Loucy (cell line): ENCODE data around the gene TTBK2.
"Not testable (repeated sequence)": the region's sequence is repeated elsewhere in the genome, so short reads cannot be mapped to it uniquely, and the experiment has no call there.

Experiments
- H2AFZ ChIP-seq: fragments of 200-600 bp; sonication (generic); 2 replicates; pipeline ENCODE4 v1.6.0; 2016; ENCODE audit warnings: antibody characterized with exemption, mild to moderate bottlenecking, low read length, moderate library complexity
- H3F3A ChIP-seq: fragments of 200-600 bp; 2 replicates; pipeline ENCODE4 v1.6.0; 2016; ENCODE audit warnings: antibody characterized with exemption, low read depth, mild to moderate bottlenecking
- H3K27me3 ChIP-seq: fragments of 200-600 bp; sonication (generic); 2 replicates; pipeline ENCODE4 v1.6.1; 2014; ENCODE audit warnings: low read length, mild to moderate bottlenecking; ENCODE audit not compliant: insufficient read depth, poor library complexity, severe bottlenecking
- H3K36me3 ChIP-seq: fragments of 200-600 bp; sonication (generic); 2 replicates; pipeline ENCODE4 v1.6.1; 2016; ENCODE audit warnings: low read length; ENCODE audit not compliant: insufficient read depth
- H3K4me1 ChIP-seq: fragments of 200-600 bp; sonication (generic); 2 replicates; pipeline ENCODE4 v1.5.1; 2014; ENCODE audit warnings: low read length, mild to moderate bottlenecking; ENCODE audit not compliant: insufficient read depth, poor library complexity, severe bottlenecking
- H3K4me2 ChIP-seq: fragments of 200-600 bp; sonication (generic); 2 replicates; pipeline ENCODE4 v1.6.0; 2014; ENCODE audit warnings: antibody characterized with exemption, low read length, low read depth, mild to moderate bottlenecking; ENCODE audit not compliant: poor library complexity, severe bottlenecking
- H3K4me3 ChIP-seq: fragments of 200-600 bp; sonication (generic); 2 replicates; pipeline ENCODE4 v1.5.1; 2014; ENCODE audit warnings: low read length, mild to moderate bottlenecking, mixed read lengths; ENCODE audit not compliant: poor library complexity, severe bottlenecking
- H3K79me2 ChIP-seq: fragments of 200-600 bp; sonication (generic); 2 replicates; pipeline ENCODE4 v1.6.1; 2014; ENCODE audit warnings: low read length; ENCODE audit not compliant: insufficient read depth
- H3K9ac ChIP-seq: fragments of 200-600 bp; sonication (generic); 2 replicates; pipeline ENCODE4 v1.6.0; 2014; ENCODE audit warnings: mild to moderate bottlenecking, low read depth, low read length, moderate library complexity; ENCODE audit not compliant: poor library complexity, severe bottlenecking
- H3K9me2 ChIP-seq: fragments of 200-600 bp; sonication (generic); replicated peaks from 2 replicates; pipeline ENCODE4 v1.6.1; 2016; ENCODE audit warnings: low read depth, low read length, mixed read lengths
- H3K9me3 ChIP-seq: fragments of 200-600 bp; sonication (generic); 2 replicates; pipeline ENCODE4 v1.6.1; 2014; ENCODE audit warnings: mild to moderate bottlenecking, antibody characterized with exemption, low read length, low read depth; ENCODE audit not compliant: insufficient read depth
- H4K20me1 ChIP-seq: fragments of 200-600 bp; sonication (generic); 2 replicates; pipeline ENCODE4 v1.6.0; 2014; ENCODE audit warnings: antibody characterized with exemption, low read length, mild to moderate bottlenecking; ENCODE audit not compliant: insufficient read depth, poor library complexity, severe bottlenecking
- CTCF ChIP-seq: fragments of 200-600 bp; sonication (generic); conservative IDR thresholded peaks from 2 replicates; pipeline ENCODE4 v1.5.1; 2014; ENCODE audit warnings: mild to moderate bottlenecking, antibody characterized with exemption, low read length
- EZH2phosphoT487 ChIP-seq: fragments of 200-600 bp; IDR thresholded peaks from 2 replicates; pipeline ENCODE4 v1.6.1; 2018; ENCODE audit warnings: antibody characterized with exemption, mild to moderate bottlenecking, moderate library complexity, borderline replicate concordance

TTBK2 gene

GRCh38 chr15:42908538-42908937, 12.0 kb downstream of the TTBK2 start:
- Histone ChIP-seq H3K27me3 (no peaks in the 10 kb centered on the region), H3K4me1 (peaks cover 6% of the 10 kb centered on the region), H3F3A (no peaks in the 10 kb centered on the region), H3K79me2 (peaks cover 57% of the 10 kb centered on the region), H3K4me3 (no peak overlapping the region), H4K20me1 (no peaks in the 10 kb centered on the region), H2AFZ (no peak overlapping the region), H3K9me3 (no peaks in the 10 kb centered on the region), H3K9me2 (no peaks in the 10 kb centered on the region), H3K9ac (no peak overlapping the region), H3K4me2 (no peak overlapping the region), H3K36me3 (no peaks in the 10 kb centered on the region)
- TF ChIP-seq CTCF, result no peak
- TF ChIP-seq EZH2phosphoT487, result no peak

- TF ChIP-seq EZH2phosphoT487 (no peak), CTCF (no peak)
- Histone ChIP-seq H3K79me2 (peaks cover 50% of the 10 kb centered on the region), H3K9me2 (no peaks in the 10 kb centered on the region), H3F3A (no peaks in the 10 kb centered on the region), H3K9me3 (no peaks in the 10 kb centered on the region), H3K9ac (no peak overlapping the region), H4K20me1 (peaks cover 3% of the 10 kb centered on the region), H3K36me3 (no peaks in the 10 kb centered on the region), H2AFZ (no peak overlapping the region), H3K4me1 (no peaks in the 10 kb centered on the region), H3K4me3 (no peak overlapping the region), H3K4me2 (no peak overlapping the region), H3K27me3 (no peaks in the 10 kb centered on the region)
Observed at GRCh38 chr15:42903388-42904324, 16.9 kb downstream of the TTBK2 start.

- not testable (repeated sequence) for H3F3A ChIP-seq, H3K9ac ChIP-seq, H3K9me3 ChIP-seq, H2AFZ ChIP-seq, H3K4me3 ChIP-seq, H3K27me3 ChIP-seq, H3K4me1 ChIP-seq, H3K9me2 ChIP-seq, H3K4me2 ChIP-seq, H3K36me3 ChIP-seq, H4K20me1 ChIP-seq
- H3K79me2 ChIP-seq, result peaks cover 26% of the 10 kb centered on the region; the same call in 1 of the 2 replicates
Observed at GRCh38 chr15:42893911-42894310, 26.7 kb downstream of the TTBK2 start.
